Large intestine (tissue), 3 donors: Measurements from ENCODE around the gene PRMT9. TPM values are rescaled to one million over a fixed set of nuclear protein-coding genes. Genes with fewer than 3 reads are reported as not detected.

ENCODE experiments used
- DNase-seq, 2 donors: peaks; one replicate each; pipeline versions ENCODE4 v3.0.0 to v3.0.0-alpha.2; 2013
- H3K27ac ChIP-seq: one replicate; pipeline ENCODE4 v1.5.1; 2013; ENCODE audit warnings: low read length
- H3K27me3 ChIP-seq: 2 replicates; pipeline ENCODE4 v1.6.1; 2013; ENCODE audit warnings: low read length; ENCODE audit not compliant: control insufficient read depth, insufficient read depth
- H3K36me3 ChIP-seq: 2 replicates; pipeline ENCODE4 v1.6.1; 2013; ENCODE audit warnings: low read length; ENCODE audit not compliant: control insufficient read depth, insufficient read depth
- H3K4me1 ChIP-seq: one replicate; pipeline ENCODE4 v1.6.1; 2013; ENCODE audit warnings: low read length; ENCODE audit not compliant: control insufficient read depth, insufficient read depth
- H3K4me3 ChIP-seq: one replicate; pipeline ENCODE4 v1.5.1; 2013; ENCODE audit warnings: low read length
- H3K9me3 ChIP-seq: one replicate; pipeline ENCODE4 v1.6.1; 2013; ENCODE audit warnings: mild to moderate bottlenecking, low read depth, low read length, moderate library complexity; ENCODE audit not compliant: control insufficient read depth
- WGBS: methylation state at CpG from one replicate; pipeline ENCODE4 v1.1.5; 2013; ENCODE audit warnings: low lambda C conversion rate; ENCODE audit not compliant: insufficient coverage; 5-methylcytosine and 5-hydroxymethylcytosine counted together
- polyA plus RNA-seq: library from polyadenylated mRNA; unstranded; fragments of 120-200 nt; gene quantifications from one replicate; pipeline ENCODE4 v1.2.1, GENCODE V29; 2013

PRMT9 gene
- polyA plus RNA-seq, 1 donor = 12.1 TPM

DNA sequence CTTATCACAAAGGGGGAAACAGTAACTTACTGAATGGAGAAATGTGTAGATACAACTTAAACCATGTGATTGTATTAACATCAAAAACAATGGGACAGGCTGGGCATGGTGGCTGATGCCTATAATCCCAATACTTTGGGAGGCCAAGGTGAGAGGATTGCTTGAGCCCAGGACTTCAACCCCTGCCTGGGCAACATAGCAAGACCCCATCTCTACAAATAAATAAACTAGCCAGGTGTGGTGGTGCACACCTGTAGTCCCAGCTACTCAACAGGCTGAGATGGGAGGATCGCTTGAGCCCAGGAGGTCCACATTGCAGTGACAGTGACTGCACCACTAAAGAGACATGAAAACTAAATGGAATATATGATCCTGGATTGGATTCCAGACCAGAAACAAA is 40.3 kb downstream of the PRMT9 start:
- no peaks in the 10 kb centered on the region for H3K27me3 ChIP-seq
- no peak overlapping the region for H3K4me3 ChIP-seq
- WGBS = no CpG with 5 or more reads among the region's 1 CpG
- no peaks in the 10 kb centered on the region for H3K4me1 ChIP-seq
- peaks cover 36% of the 10 kb centered on the region for H3K36me3 ChIP-seq
- no peaks in the 10 kb centered on the region for H3K9me3 ChIP-seq
- DNase-seq = no peak
- H3K27ac ChIP-seq = no peak overlapping the region

DNA sequence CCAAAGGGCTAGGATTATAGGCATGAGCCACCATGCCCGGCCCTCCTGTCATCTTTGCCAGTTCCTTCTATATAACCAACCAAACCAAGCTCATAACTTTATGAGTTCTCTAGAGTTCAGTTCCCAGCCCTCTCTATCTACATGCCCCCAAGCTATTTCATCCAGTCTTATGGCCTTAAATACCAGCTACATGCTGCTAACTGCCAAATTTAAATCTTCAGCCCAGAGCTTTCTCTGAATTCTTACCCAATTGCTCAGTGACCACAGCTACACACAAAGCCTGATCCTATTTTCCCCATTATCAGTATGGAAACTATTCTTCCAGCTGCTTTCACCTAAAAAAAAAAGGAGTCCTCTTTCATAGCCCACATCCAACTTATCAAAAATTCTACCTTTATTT is 43.6 kb downstream of the PRMT9 start:
- Histone ChIP-seq H3K27me3 (no peaks in the 10 kb centered on the region), H3K4me3 (no peak overlapping the region), H3K9me3 (no peaks in the 10 kb centered on the region), H3K27ac (no peak overlapping the region), H3K4me1 (no peaks in the 10 kb centered on the region), H3K36me3 (peaks cover 47% of the 10 kb centered on the region)
- no CpG with 5 or more reads among the region's 1 CpG for WGBS
- no peak for DNase-seq

DNA sequence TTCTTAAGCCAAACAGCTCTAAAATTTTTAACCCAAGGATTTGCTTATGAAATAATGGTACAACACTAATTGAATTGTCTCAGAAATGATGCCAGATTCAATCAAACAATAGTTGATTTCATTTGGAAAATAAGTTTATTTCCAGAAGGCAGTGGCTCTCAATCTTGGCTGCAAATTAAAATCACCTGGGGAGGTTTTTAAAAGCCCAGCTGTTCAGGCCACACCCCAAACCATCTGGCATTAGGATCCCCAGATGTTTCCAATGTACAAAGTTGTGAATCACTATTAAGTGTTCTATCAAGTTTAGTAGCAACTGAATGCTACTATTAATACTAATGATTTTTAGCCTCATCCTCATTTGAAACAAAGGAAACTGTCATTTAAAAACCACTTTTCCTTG is 44.6 kb downstream of the PRMT9 start:
- no peaks in the 10 kb centered on the region for H3K4me1 ChIP-seq
- no peak overlapping the region for H3K4me3 ChIP-seq
- no peaks in the 10 kb centered on the region for H3K27me3 ChIP-seq
- no peak for DNase-seq
- no peaks in the 10 kb centered on the region for H3K9me3 ChIP-seq
- peaks cover 55% of the 10 kb centered on the region for H3K36me3 ChIP-seq
- no peak overlapping the region for H3K27ac ChIP-seq

DNA sequence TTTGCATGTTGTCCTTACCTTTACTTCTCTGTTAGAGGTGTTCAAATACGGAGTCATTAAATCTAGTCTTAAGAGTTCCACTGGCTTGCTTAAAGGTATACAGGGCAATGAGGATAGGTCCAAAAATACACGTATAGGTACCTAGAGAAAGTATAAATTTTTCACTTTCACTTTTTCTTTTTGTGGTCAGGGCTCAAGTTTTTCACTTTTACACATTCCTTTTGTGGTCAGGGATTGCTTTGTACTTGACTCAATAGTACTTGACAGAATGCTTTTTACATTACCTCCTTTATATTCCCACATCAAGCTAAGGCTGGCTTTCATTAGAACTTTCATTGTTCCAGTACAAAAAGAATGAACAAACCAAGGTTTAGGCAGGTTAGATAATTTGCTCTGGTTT is 45.0 kb downstream of the PRMT9 start:
- Histone ChIP-seq H3K36me3 (peaks cover 59% of the 10 kb centered on the region), H3K27ac (no peak overlapping the region), H3K4me1 (no peaks in the 10 kb centered on the region), H3K27me3 (no peaks in the 10 kb centered on the region), H3K4me3 (no peak overlapping the region), H3K9me3 (no peaks in the 10 kb centered on the region)
- DNase-seq = no peak
- WGBS = 100% methylated on average over 1 of the region's 2 CpGs

DNA sequence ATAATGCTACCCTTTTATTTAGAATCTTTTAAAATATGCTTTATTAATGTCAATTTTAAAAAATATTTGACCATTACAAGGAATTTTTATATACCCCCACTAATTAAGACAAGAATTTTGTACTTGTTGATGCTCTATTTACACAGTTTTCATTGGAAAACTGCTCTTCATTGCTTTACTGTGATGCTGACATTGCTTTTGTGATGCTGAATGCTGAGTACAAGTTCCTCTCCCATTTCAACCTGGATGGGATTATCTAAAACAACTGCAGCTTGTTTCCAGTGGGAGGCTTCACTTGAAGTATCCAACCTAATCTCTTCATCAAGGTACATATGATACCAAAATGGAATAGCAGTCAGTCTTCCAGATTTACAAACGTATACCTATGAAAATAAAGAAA is 45.6 kb downstream of the PRMT9 start:
- Histone ChIP-seq H3K4me1 (no peaks in the 10 kb centered on the region), H3K4me3 (no peak overlapping the region), H3K9me3 (no peaks in the 10 kb centered on the region), H3K36me3 (peaks cover 58% of the 10 kb centered on the region), H3K27me3 (no peaks in the 10 kb centered on the region), H3K27ac (no peak overlapping the region)
- WGBS = no CpG with 5 or more reads among the region's 1 CpG
- no peak for DNase-seq

DNA sequence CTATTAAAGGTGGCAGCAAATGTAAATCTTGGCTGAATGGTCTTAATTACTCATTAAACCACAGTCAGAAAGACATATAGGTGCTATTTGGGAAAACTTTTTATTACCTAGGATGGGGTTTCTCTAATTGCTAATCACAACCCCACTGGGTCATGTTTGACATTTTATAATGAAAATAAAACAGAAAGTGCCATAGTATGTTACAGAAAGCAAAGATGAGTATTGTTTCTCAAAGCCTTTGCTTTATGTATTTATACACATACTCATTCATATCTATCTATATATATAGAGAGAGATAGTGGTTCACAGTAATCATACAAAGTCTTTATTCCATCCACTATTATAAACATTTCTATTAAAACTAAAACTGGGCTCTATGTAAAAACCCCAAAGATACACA is 48.6 kb downstream of the PRMT9 start:
- Histone ChIP-seq H3K4me1 (no peaks in the 10 kb centered on the region), H3K36me3 (peaks cover 48% of the 10 kb centered on the region), H3K27me3 (no peaks in the 10 kb centered on the region), H3K27ac (no peak overlapping the region), H3K9me3 (no peaks in the 10 kb centered on the region), H3K4me3 (no peak overlapping the region)
- DNase-seq = no peak

DNA sequence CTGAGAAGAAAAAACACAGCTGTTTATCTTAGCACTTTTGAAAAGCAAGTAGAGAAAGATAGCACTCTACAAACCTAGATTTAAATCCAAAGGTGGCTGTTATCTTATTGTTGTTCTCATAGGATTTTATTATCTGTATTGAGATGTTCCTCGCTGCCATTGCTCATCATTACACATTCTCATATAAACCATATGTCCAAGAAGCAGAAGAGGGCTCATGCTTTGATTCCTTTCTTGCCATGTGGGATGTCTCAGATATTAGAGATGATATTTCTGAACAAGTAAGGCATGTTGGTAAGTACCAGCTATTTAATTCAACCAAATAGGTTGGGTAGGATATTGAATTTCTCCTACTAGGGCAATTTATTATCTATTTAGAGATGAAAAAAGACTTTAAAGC is 50.3 kb downstream of the PRMT9 start:
- H3K36me3 ChIP-seq = peaks cover 54% of the 10 kb centered on the region
- H3K27ac ChIP-seq = no peak overlapping the region
- H3K4me3 ChIP-seq = no peak overlapping the region
- H3K9me3 ChIP-seq = no peaks in the 10 kb centered on the region
- H3K27me3 ChIP-seq = no peaks in the 10 kb centered on the region
- no peak for DNase-seq
- WGBS = no CpG with 5 or more reads among the region's 1 CpG
- H3K4me1 ChIP-seq = no peaks in the 10 kb centered on the region

DNA sequence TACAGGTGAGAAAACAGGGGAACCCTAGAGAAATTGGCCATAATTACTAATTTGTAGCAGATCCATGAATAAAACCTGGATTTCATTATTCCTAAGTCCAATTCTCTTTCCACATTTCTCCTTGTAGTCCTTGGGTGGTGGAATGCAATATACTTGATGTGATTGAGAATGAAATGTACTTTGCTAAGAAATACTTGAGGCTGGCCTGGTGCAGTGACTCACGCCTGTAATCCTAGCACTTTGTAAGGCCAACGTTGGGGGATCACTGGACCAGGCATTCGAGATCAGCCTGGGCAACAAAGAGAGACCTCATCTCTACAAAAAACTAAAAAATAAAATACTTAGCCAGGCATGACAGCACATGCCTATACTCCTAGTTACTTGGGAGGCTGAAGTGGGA is 50.9 kb downstream of the PRMT9 start:
- H3K27ac ChIP-seq = no peak overlapping the region
- no peaks in the 10 kb centered on the region for H3K4me1 ChIP-seq
- no peaks in the 10 kb centered on the region for H3K9me3 ChIP-seq
- no peaks in the 10 kb centered on the region for H3K27me3 ChIP-seq
- H3K4me3 ChIP-seq = no peak overlapping the region
- WGBS = no CpG with 5 or more reads among the region's 3 CpGs
- no peak for DNase-seq
- peaks cover 59% of the 10 kb centered on the region for H3K36me3 ChIP-seq

DNA sequence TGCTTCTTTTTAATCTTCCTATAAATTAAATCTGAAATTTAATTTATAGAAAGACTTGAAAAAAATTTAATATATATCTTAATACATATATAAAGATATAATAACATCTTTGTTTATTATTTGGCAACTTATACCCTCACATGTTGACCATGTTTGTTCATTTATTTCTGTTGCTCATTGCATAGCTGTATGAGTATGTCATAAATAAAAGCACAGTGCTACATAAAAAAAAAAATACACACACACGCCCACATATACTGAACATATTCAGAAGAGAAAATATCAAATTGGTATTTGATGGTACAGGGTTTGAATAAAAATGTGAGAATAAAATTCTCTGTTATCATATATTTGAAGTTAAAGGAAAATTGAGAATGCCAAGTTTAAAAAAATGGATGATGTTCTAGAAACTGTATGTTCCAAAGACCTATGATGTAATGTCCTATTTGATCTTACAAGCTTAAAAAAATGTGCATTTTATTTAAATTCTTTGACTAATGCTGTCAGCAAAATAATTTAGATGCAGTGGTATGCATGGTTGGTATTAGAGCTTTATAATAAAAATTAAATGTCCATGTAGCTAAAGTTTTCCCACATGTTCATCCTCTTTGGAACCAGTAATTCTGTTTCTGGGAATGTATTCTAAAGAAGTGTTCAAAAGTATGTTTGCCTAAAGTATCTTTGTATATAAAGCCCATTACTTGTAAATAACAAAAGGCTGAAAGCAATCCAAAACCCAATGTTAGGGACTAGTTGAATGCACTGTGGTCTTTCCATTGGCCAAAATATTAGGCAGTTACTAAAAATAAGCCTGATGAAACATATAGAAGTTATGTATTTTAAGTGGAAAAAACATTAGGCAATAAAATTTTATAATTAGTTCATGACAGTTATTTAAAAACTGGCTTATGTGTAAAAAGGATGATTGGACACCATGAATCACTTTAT is 53.9 kb downstream of the PRMT9 start:
- DNase-seq = no peak
- H3K9me3 ChIP-seq = no peaks in the 10 kb centered on the region
- H3K4me3 ChIP-seq = no peak overlapping the region
- H3K27ac ChIP-seq = no peak overlapping the region
- H3K4me1 ChIP-seq = no peaks in the 10 kb centered on the region
- peaks cover 61% of the 10 kb centered on the region for H3K36me3 ChIP-seq
- no CpG with 5 or more reads among the region's 1 CpG for WGBS
- H3K27me3 ChIP-seq = no peaks in the 10 kb centered on the region

DNA sequence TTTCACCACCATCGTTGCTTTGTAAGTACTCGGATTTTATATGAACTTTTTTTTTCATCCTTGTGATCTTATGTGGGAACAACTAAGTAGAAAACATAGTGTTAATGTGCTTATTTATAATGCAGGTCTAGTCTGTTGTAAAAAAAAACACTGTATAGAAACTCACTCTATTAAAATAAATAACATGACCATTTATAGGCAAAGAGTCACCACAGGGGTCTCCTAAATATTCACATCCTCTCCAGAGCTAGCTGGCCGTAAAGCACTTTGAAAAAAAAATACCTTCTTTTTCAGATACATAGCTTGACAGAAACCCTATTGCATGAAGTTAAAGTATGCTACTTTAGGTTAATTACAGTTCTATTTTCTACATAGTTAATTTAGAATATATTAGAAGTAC is 55.5 kb downstream of the PRMT9 start:
- no peak overlapping the region for H3K4me3 ChIP-seq
- no peaks in the 10 kb centered on the region for H3K27me3 ChIP-seq
- DNase-seq = no peak
- WGBS = no CpG with 5 or more reads among the region's 3 CpGs
- no peak overlapping the region for H3K27ac ChIP-seq
- H3K36me3 ChIP-seq = peaks cover 57% of the 10 kb centered on the region
- H3K9me3 ChIP-seq = no peaks in the 10 kb centered on the region
- no peaks in the 10 kb centered on the region for H3K4me1 ChIP-seq

DNA sequence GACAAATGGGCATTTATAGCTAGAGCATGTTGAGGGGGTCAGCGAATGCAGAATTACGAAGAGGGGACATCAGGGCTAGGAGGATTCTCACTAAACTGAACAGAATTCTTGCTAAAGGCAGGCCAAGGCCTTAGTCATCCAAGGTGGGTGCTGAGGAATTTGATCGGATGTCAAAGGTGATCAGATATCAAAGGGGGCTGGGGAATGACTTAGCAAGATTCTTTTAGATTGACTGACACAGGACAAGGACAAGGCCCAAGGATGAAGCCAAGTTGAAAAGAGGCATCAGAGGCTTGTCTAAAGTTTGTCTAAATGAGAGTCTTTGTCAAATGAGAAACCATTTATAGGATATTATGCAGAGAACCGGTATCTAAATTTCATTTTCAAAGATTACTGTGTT is 57.1 kb downstream of the PRMT9 start:
- Histone ChIP-seq H3K27me3 (no peaks in the 10 kb centered on the region), H3K4me1 (no peaks in the 10 kb centered on the region), H3K27ac (no peak overlapping the region), H3K36me3 (peaks cover 53% of the 10 kb centered on the region), H3K4me3 (no peak overlapping the region), H3K9me3 (no peaks in the 10 kb centered on the region)
- no peak for DNase-seq
- no CpG with 5 or more reads among the region's 4 CpGs for WGBS
